Fibroblast of peridontal ligament (primary cell): ENCODE results near the gene ENOSF1.
A peak's percentile ranks its signal among the peaks of the same experiment; 100 is the strongest.

ENCODE experiments used
- DNase-seq: peaks from one replicate; pipeline ENCODE4 v3.0.0-alpha.2; 2010; ENCODE audit errors: extremely low read depth

ENOSF1 gene

GRCh38 chr18:635171-635570, 77.3 kb downstream of the ENOSF1 start:
- DNase-seq, result no peak

- DNase-seq, result no peak
Measured at GRCh38 chr18:634551-635045, 77.8 kb downstream of the ENOSF1 start.

GRCh38 chr18:631560-631959, 80.9 kb downstream of the ENOSF1 start:
- no peak for DNase-seq

GRCh38 chr18:629269-630150, 82.9 kb downstream of the ENOSF1 start:
- no peak for DNase-seq

- DNase-seq, result peak; percentile 58
Measured at GRCh38 chr18:627231-627630, 85.2 kb downstream of the ENOSF1 start.

GRCh38 chr18:623761-624620, 88.4 kb downstream of the ENOSF1 start:
- peak; percentile 81 for DNase-seq

- DNase-seq, result no peak
Measured at GRCh38 chr18:622289-622688, 90.1 kb downstream of the ENOSF1 start.

GRCh38 chr18:621291-622043, 91.0 kb downstream of the ENOSF1 start:
- peak; percentile 43 for DNase-seq
